Vagina (tissue), 2 donors: ENCODE results near the gene GNG7.

Source experiments
- CTCF ChIP-seq, 3 experiments: fragments of 450-650 bp in 2 of 3; fragments of 200-600 bp in 1 of 3; sonication (generic) in 1 of 3; IDR thresholded peaks; one replicate each; pipeline ENCODE4 v1.5.1; 2017 to 2019; ENCODE audit warnings: antibody characterized with exemption in 3 of 3, mild to moderate bottlenecking in 2 of 3, moderate library complexity in 2 of 3
- POLR2A ChIP-seq, 2 donors: fragments of 450-650 bp; IDR thresholded peaks; one replicate each; pipeline ENCODE4 v1.6.1; 2017; ENCODE audit warnings: antibody characterized with exemption in 2 of 2, mild to moderate bottlenecking in 2 of 2, moderate library complexity in 2 of 2
- POLR2AphosphoS5 ChIP-seq, 2 donors: sonication (generic); formaldehyde crosslinking; IDR thresholded peaks; one replicate each; pipeline ENCODE4 v1.9.0; 2017; ENCODE audit warnings: antibody characterized with exemption in 2 of 2, mild to moderate bottlenecking in 2 of 2, low read depth in 1 of 2; ENCODE audit not compliant: insufficient read depth in 1 of 2

- TF ChIP-seq POLR2AphosphoS5 (IDR thresholded peaks at IDR 0.05; ENCODE audit: insufficient read depth in 1 of 2, low read depth in 1 of 2) (no peak), CTCF (IDR thresholded peaks at IDR 0.05) (no peak), POLR2A (IDR thresholded peaks at IDR 0.05) (no peak)
These were observed 185.8 kb downstream of the GNG7 start for GRCh38 chr19:2516727-2517126.
